IPS-15b (cell line): ENCODE data around the gene RNF157.
A peak's percentile ranks its signal among the peaks of the same experiment; 100 is the strongest.
"Not testable (repeated sequence)": the region's sequence is repeated elsewhere in the genome, so short reads cannot be mapped to it uniquely, and the experiment has no call there.

Experiments
- H3K27me3 ChIP-seq: one replicate; pipeline ENCODE4 v1.6.1; 2013; ENCODE audit warnings: low read length; ENCODE audit not compliant: control insufficient read depth, insufficient read depth
- H3K36me3 ChIP-seq: one replicate; pipeline ENCODE4 v1.6.1; 2013; ENCODE audit warnings: low read length; ENCODE audit not compliant: control insufficient read depth, insufficient read depth
- H3K4me1 ChIP-seq: one replicate; pipeline ENCODE4 v1.6.1; 2013; ENCODE audit warnings: mild to moderate bottlenecking, low read length; ENCODE audit not compliant: control insufficient read depth, insufficient read depth
- H3K4me3 ChIP-seq: one replicate; pipeline ENCODE4 v1.5.1; 2013; ENCODE audit warnings: low read depth, low read length
- H3K9ac ChIP-seq: one replicate; pipeline ENCODE4 v1.6.1; 2013; ENCODE audit warnings: low read depth, mild to moderate bottlenecking, low read length
- H3K9me3 ChIP-seq: one replicate; pipeline ENCODE4 v1.6.1; 2013; ENCODE audit warnings: mild to moderate bottlenecking, low read length; ENCODE audit not compliant: control insufficient read depth, insufficient read depth

Gene RNF157

GRCh38 chr17:76267581-76268001 lies 27.3 kb upstream of the RNF157 start:
- H3K9ac ChIP-seq, H3K9me3 ChIP-seq, H3K4me3 ChIP-seq, H3K27me3 ChIP-seq, H3K36me3 ChIP-seq: not testable (repeated sequence)
- peaks cover 22% of the 10 kb centered on the region for H3K4me1 ChIP-seq

GRCh38 chr17:76267051-76267576 lies 26.8 kb upstream of the RNF157 start:
- Histone ChIP-seq H3K9ac (no peak overlapping the region), H3K9me3 (no peaks in the 10 kb centered on the region), H3K36me3 (peaks cover 6% of the 10 kb centered on the region), H3K27me3 (no peaks in the 10 kb centered on the region), H3K4me1 (peaks cover 22% of the 10 kb centered on the region), H3K4me3 (peak overlapping the region; percentile 61)

DNA sequence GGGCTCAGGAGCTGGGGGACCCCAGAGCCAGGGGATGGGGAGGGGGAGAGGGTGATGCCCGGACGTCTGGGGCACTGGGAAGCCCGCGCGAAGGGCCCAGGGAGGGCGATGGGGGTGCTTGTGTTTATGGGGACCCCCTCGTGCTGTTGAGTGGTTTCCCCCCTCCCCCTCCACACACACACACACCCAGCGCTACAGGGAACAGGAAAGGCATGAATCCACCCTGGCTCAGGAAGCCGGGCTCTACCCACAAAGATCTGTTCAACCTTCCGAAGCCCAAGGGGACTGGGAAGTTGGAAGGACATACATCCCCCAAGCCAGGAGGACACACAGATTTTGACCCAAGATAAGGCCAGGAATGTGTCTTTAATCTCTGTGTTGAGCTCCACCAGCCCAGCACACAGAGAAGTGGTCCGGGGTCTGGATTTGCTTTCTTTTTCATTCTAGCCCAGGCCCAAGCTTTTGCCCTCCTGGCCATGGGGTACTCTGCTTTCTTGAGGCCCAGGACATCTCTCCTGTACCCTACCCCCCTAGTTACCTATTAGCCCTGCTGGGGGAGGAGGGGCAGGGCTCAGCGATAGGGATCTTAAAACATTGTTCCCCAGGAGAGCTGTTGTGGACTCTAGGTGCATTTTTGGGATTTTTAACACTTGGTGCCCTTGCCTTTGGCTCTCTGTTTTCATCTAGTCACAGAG lies 26.1 kb upstream of the RNF157 start:
- Histone ChIP-seq H3K4me3 (peak overlapping the region; percentile 61), H3K27me3 (no peaks in the 10 kb centered on the region), H3K36me3 (peaks cover 6% of the 10 kb centered on the region), H3K9ac (no peak overlapping the region), H3K4me1 (peaks cover 22% of the 10 kb centered on the region), H3K9me3 (no peaks in the 10 kb centered on the region)

DNA sequence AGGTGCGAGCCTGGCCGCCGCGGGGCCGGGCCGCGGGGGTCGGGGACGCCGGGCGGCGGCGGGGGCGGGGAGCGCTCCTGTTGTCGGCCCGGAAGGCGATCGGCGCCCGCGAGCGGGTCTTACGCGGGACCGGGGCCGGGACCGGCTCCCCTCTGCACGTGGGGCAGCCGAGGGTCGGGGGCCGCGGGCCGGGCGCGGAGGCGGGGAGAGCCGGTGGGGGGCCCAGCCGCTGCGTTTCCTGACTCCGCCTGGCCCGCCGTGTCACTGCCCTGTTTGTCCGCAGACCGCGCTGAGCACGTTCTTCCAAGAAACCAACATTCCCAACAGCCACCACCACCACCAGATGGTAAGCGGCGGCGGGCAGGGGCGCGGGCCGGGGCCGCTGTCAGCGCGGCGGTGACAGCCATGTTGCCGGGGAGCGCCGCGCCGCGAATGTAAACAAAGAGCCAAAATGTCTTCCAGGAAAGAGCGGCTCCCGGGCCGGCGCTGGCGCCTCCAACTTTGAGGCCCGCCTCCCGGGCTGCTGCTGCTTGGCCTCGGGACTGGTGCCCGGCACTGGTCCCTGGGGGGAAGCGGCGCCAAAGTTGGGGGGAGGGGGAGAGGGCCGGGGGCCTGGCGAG lies 25.4 kb upstream of the RNF157 start:
- Histone ChIP-seq H3K9me3 (no peaks in the 10 kb centered on the region), H3K36me3 (peaks cover 6% of the 10 kb centered on the region), H3K4me1 (peaks cover 22% of the 10 kb centered on the region)

DNA sequence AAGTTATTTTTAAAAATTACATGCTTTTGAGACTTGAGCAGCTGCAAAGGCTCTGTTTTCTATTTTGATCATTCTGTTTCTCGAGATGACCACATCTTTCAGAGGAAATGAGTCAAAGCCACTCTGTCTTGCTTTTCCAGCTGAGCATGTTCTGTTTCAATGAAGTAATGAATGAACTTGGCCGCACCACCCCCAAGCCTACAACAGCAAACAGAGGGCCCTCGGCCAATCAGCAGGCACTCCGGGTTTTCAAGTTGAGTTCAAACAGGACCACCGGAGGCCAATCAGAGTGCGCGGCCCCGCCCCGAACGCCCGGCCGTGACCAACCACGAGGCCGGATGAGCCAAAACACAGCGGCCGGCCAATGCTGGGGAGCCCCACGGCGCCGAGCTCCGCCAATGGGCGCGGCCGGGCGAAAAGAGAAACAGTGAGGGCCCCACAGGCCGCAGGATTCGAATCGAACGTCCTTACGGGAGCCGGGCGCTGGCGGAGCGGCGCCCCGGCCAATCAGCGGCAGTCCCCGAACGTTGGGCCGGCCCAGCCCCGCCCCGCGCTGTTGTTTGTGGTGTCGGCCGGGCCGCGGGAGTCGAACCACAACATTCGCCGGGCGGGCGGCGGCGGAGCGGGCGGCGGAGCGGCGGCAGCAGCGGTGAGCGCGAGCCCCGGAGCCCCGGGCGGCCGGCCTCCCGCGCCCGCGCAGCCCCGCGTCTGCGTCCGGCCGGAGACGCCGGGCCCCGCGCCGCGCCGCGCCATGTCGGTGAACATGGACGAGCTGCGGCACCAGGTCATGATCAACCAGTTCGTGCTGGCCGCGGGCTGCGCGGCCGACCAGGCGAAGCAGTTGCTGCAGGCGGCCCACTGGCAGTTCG lies 24.7 kb upstream of the RNF157 start, which contains the start of gene UBALD2:
Gene UBALD2 (plus strand): TSS at position 594 of the 869 bp plus-strand sequence. CDS start 158 bp downstream, at position 752.
- Histone ChIP-seq H3K4me1 (peaks cover 22% of the 10 kb centered on the region), H3K27me3 (no peaks in the 10 kb centered on the region)

More for the DNA sequence above, 25.4 kb upstream of the RNF157 start:
- Histone ChIP-seq H3K27me3 (no peaks in the 10 kb centered on the region), H3K9ac (no peak overlapping the region), H3K4me3 (peak overlapping the region; percentile 61)

GRCh38 chr17:76264425-76264754 lies 24.1 kb upstream of the RNF157 start:
- Histone ChIP-seq H3K4me1 (peaks cover 20% of the 10 kb centered on the region), H3K27me3 (no peaks in the 10 kb centered on the region), H3K4me3 (no peak overlapping the region), H3K9me3 (no peaks in the 10 kb centered on the region), H3K9ac (no peak overlapping the region), H3K36me3 (peaks cover 6% of the 10 kb centered on the region)

More for the DNA sequence above, 24.7 kb upstream of the RNF157 start, which contains the start of gene UBALD2:
- Histone ChIP-seq H3K4me3 (peak within 1 kb of the TSS; percentile 61), H3K9ac (no peak within 1 kb of the TSS), H3K36me3 (peaks cover 6% of the 10 kb centered on the region), H3K9me3 (no peaks in the 10 kb centered on the region)

DNA sequence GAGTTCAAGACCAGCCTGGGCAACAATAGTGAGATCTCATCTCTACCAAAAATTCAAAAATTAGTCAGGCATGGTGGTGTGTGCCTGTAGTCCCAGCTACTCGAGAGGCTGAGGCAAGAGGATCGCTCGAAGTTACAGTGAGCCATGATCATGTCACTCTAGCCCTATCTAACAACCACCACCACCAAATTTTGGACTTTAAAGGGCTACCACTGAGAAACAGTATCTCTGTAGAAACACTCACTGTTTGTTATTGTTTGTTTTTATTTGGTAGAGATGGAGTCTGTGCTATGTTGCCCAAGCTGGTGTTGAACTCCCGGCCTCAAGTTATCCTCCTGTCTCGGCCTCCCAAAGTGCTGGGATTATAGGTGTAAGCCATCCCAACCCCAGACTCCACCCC lies 23.6 kb upstream of the RNF157 start:
- Histone ChIP-seq H3K9ac (no peak overlapping the region), H3K9me3 (no peaks in the 10 kb centered on the region), H3K4me1 (peaks cover 16% of the 10 kb centered on the region), H3K27me3 (no peaks in the 10 kb centered on the region), H3K36me3 (peaks cover 6% of the 10 kb centered on the region), H3K4me3 (no peak overlapping the region)

DNA sequence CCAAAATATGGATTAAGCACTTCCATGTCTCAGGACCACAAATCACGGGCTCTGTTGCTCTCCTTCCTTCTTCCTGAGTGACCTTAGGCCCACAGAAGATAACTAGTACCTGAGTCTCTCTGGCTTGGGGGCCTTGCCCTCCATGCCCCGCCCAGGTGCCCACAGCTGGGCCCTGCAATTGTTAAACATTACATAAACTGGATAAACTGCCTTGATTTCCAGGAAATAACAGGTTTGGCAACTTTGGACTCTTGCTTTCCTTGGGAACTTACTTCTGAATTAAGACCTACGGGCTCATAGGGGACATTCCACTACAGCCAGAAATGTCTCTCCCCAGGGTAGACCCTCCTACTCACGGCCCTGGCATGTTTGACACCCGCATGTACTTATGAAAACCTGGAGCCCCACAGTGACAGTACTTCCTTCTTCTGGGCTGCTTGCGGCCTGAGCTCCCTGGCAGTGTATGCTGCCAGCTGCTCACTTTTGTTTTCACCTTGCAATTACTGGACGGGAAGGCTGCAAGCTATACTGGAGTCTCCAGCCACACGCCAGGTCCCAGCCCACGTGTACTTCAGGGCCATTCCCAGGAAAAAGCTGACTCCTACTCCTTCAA lies 22.5 kb upstream of the RNF157 start:
- H3K9ac ChIP-seq, result no peak overlapping the region
- peaks cover 6% of the 10 kb centered on the region for H3K36me3 ChIP-seq
- peaks cover 13% of the 10 kb centered on the region for H3K4me1 ChIP-seq
- H3K27me3 ChIP-seq, result no peaks in the 10 kb centered on the region
- no peak overlapping the region for H3K4me3 ChIP-seq
- no peaks in the 10 kb centered on the region for H3K9me3 ChIP-seq

DNA sequence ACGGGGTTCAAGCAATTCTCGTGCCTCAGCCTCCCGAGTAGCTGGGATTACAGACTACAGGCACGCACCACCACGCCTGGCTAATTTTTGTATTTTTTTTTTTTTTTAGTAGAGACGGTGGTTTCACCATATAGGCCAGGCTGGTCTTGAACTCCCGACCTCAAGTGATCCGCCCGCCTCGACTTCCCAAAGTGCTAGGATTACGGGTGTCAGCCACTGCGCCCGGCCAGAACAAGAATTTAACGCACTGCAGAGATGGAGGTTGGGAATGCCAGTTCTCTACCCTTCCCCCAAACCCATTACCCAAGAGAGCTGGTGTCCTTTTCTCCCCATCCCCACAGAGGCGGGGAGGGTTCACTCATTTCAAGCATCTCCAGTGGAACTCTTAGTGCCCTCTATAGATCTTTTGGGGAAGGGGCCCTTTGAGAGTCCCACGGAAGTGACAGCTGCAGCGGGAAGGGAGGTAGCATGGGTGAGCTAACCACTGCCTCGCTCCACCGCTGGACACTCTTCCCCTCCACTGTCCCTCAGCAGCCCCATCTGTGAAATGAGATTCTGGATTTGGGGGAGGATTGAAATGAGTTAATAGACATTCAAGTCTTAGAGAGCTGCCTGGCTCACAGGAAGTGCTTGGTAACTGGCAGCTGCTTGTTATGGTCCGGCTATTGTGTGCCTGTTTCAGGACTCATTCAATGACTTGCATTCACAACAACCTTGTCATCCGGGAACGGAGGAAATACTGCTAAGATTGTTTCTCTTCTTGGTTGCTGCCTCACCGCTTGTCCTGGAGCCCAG lies 21.3 kb upstream of the RNF157 start:
- Histone ChIP-seq H3K9ac (no peak overlapping the region), H3K4me1 (peaks cover 5% of the 10 kb centered on the region), H3K36me3 (peaks cover under 1% of the 10 kb centered on the region), H3K27me3 (no peaks in the 10 kb centered on the region), H3K9me3 (no peaks in the 10 kb centered on the region), H3K4me3 (no peak overlapping the region)

DNA sequence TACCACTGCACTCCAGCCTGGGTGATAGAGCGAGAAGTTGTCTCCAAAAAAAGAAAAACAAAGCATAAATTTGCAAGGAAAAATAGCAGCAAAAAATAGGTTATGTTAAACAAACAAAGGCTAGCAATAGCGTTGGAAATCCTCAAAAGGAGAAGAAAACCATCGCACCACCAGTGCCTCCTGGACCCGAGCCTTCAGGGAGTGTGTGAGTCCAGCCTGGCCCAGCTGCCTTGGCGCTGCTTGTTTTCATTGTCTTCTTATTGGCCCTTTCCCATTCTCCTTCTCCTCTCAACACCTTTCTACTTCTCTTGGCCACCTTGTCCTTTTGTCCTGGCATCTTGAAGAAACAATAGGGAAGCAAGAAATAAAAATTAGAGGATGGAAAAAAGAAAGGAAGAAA lies 20.4 kb upstream of the RNF157 start:
- Histone ChIP-seq H3K4me3 (no peak overlapping the region), H3K9me3 (no peaks in the 10 kb centered on the region), H3K36me3 (no peaks in the 10 kb centered on the region), H3K9ac (peak overlapping the region; percentile 3), H3K27me3 (no peaks in the 10 kb centered on the region), H3K4me1 (peaks cover 4% of the 10 kb centered on the region)

- no peaks in the 10 kb centered on the region for H3K9me3 ChIP-seq
- H3K4me1 ChIP-seq, result peaks cover 4% of the 10 kb centered on the region
- no peaks in the 10 kb centered on the region for H3K27me3 ChIP-seq
- no peak overlapping the region for H3K9ac ChIP-seq
- no peak overlapping the region for H3K4me3 ChIP-seq
- no peaks in the 10 kb centered on the region for H3K36me3 ChIP-seq
These were observed 19.9 kb upstream of the RNF157 start for GRCh38 chr17:76260220-76260619.
